Transverse colon (tissue), 4 donors: ENCODE results near the gene MTCH1. TPM values are rescaled to one million over a fixed set of nuclear protein-coding genes. Genes with fewer than 3 reads are reported as not detected.

Source experiments
- DNase-seq: peaks from one replicate; pipeline ENCODE4 v3.0.0-alpha.2; 2019
- H3K27ac ChIP-seq, 4 donors: fragments of 200-600 bp; sonication (generic); 2 replicates each; pipeline ENCODE4 v1.5.1; 2016 to 2018; ENCODE audit warnings: inconsistent platforms in 4 of 4
- H3K27me3 ChIP-seq: fragments of 200-600 bp; sonication (generic); 2 replicates; pipeline ENCODE4 v1.5.1; 2017; ENCODE audit warnings: inconsistent platforms
- H3K36me3 ChIP-seq, 4 donors: fragments of 200-600 bp; sonication (generic); 2 replicates each; pipeline ENCODE4 v1.5.1; 2017 to 2019; ENCODE audit warnings: inconsistent platforms in 4 of 4
- H3K4me1 ChIP-seq, 4 donors: fragments of 200-600 bp; sonication (generic); 2 replicates each; pipeline ENCODE4 v1.5.1; 2017 to 2020; ENCODE audit warnings: inconsistent platforms in 4 of 4
- H3K4me3 ChIP-seq, 4 donors: fragments of 200-600 bp; sonication (generic); 1 replicate in 1 of 4; 2 replicates in 3 of 4; pipeline versions ENCODE4 v1.5.1 to v1.6.1; 2017 to 2019; ENCODE audit warnings: inconsistent platforms in 4 of 4
- H3K9me3 ChIP-seq, 2 donors: fragments of 200-600 bp; sonication (generic); 2 replicates each; pipeline ENCODE4 v1.5.1; 2017 to 2019; ENCODE audit warnings: inconsistent platforms in 2 of 2
- CTCF ChIP-seq, 5 experiments: fragments of 200-600 bp in 3 of 5; fragments of 450-650 bp in 2 of 5; sonication (generic) in 3 of 5; IDR thresholded peaks; 1 replicate in 2 of 5; 2 replicates in 3 of 5; pipeline ENCODE4 v1.5.1; 2016 to 2017; ENCODE audit warnings: antibody characterized with exemption in 5 of 5, inconsistent platforms in 3 of 5, mild to moderate bottlenecking in 2 of 5, moderate library complexity in 1 of 5
- EP300 ChIP-seq: sonication (generic); formaldehyde crosslinking; IDR thresholded peaks from one replicate; pipeline ENCODE4 v1.6.1; 2017; ENCODE audit warnings: antibody characterized with exemption, low read depth
- POLR2A ChIP-seq: fragments of 450-650 bp; IDR thresholded peaks from one replicate; pipeline ENCODE4 v1.6.1; 2016; ENCODE audit warnings: antibody characterized with exemption, mild to moderate bottlenecking, moderate library complexity
- POLR2AphosphoS5 ChIP-seq, 3 donors: sonication (generic); formaldehyde crosslinking; IDR thresholded peaks; one replicate each; pipeline ENCODE4 v1.6.1; 2016; ENCODE audit warnings: antibody characterized with exemption in 3 of 3
- WGBS, 2 donors: methylation state at CpG; one replicate each; pipeline ENCODE4 v1.1.5; 2018; ENCODE audit warnings: low coverage in 1 of 2; 5-methylcytosine and 5-hydroxymethylcytosine counted together
- in situ Hi-C, 4 donors: fragments of 200-750 bp; cut with MboI; loops; one replicate each; pipeline versions ENCODE4 v1.15.0 to v1.15.1; 2017; ENCODE audit warnings: low sequenced_read_pairs in 3 of 4, low pct_ligation_motif_present in 1 of 4, low pct_unique_long_range_greater_than_20kb in 1 of 4
- intact Hi-C: fragments of 100-400 bp; cut with DNase I; formaldehyde crosslinking; loops from one replicate; pipeline ENCODE4 v1.15.1; 2023; ENCODE audit warnings: low total_unique reads
- total RNA-seq, 4 donors: library from RNA; depleted of rRNA; stranded (reverse); fragments of >200 nt; gene quantifications; one replicate each; pipeline ENCODE4 v1.1.0, GENCODE V29; 2016

The MTCH1 gene
- total RNA-seq, 4 donors from 2014 or later: 123 to 190 (median 152) TPM

GRCh38 chr6:37025621-37026466 is 39.8 kb upstream of the MTCH1 start:
- TF ChIP-seq POLR2A (no peak), CTCF (IDR thresholded peaks at IDR 0.05) (no peak), EP300 (no peak), POLR2AphosphoS5 (IDR thresholded peaks at IDR 0.05) (no peak)
- WGBS, 2 donors: 80 to 92% methylated on average over 2 to 24 of the region's 24 CpGs
- no peak for DNase-seq

GRCh38 chr6:37024656-37025337 is 38.8 kb upstream of the MTCH1 start:
- no peak for TF ChIP-seq POLR2A
- no peak for TF ChIP-seq EP300
- no peak for TF ChIP-seq POLR2AphosphoS5 (IDR thresholded peaks at IDR 0.05)
- no peak for TF ChIP-seq CTCF (IDR thresholded peaks at IDR 0.05)
- H3K4me1 ChIP-seq: peaks cover 0 to 3% (median 0%) of the 10 kb centered on the region in 4 donors
- no peaks in the 10 kb centered on the region for H3K36me3 ChIP-seq
- no peak for DNase-seq
- in situ Hi-C loops (loop anchor here (10.0 to 25.0 kb wide), 4 partner anchors 137 to 262 kb away; partner anchors contain the start of gene C6orf89 (in 3 of the 4)), intact Hi-C loops (no loop called here)
- H3K27me3 ChIP-seq: no peaks in the 10 kb centered on the region
- no peak overlapping the region for H3K4me3 ChIP-seq
- no peak overlapping the region for H3K27ac ChIP-seq
- H3K9me3 ChIP-seq: no peaks in the 10 kb centered on the region
- 71 to 72% methylated on average over 4 to 15 of the region's 15 CpGs for WGBS, 2 donors

More at GRCh38 chr6:37025621-37026466, 39.8 kb upstream of the MTCH1 start:
- H3K4me1 ChIP-seq: peaks cover 0 to 3% (median 0%) of the 10 kb centered on the region in 4 donors
- H3K9me3 ChIP-seq: peaks cover 0 to 3% of the 10 kb centered on the region in 2 donors
- no peaks in the 10 kb centered on the region for H3K36me3 ChIP-seq
- H3K4me3 ChIP-seq: no peak overlapping the region
- intact Hi-C loops (no loop called here), in situ Hi-C loops (loop anchor here in 2 of 4 donors (10.0 kb wide), 1 partner anchor 179 kb away; no protein-coding TSS in a partner anchor)
- no peak overlapping the region for H3K27ac ChIP-seq
- no peaks in the 10 kb centered on the region for H3K27me3 ChIP-seq

GRCh38 chr6:37022135-37022863 is 36.3 kb upstream of the MTCH1 start:
- DNase-seq: no peak
- in situ Hi-C loops: loop anchor here (10.0 to 25.0 kb wide), 4 partner anchors 135 to 260 kb away; partner anchors contain the start of gene C6orf89 (in 3 of the 4)
- no peak for TF ChIP-seq CTCF (IDR thresholded peaks at IDR 0.05)
- TF ChIP-seq POLR2A: no peak
- no peak for TF ChIP-seq EP300
- no peak for TF ChIP-seq POLR2AphosphoS5 (IDR thresholded peaks at IDR 0.05)
- Histone ChIP-seq H3K27ac (no peak overlapping the region), H3K4me1 (peaks cover 0 to 19% (median 8%) of the 10 kb centered on the region in 4 donors), H3K9me3 (no peaks in the 10 kb centered on the region), H3K4me3 (no peak overlapping the region), H3K27me3 (no peaks in the 10 kb centered on the region), H3K36me3 (no peaks in the 10 kb centered on the region)
- intact Hi-C loops: no loop called here
- whole genome bisulfite sequencing, 2 donors: 87 to 94% methylated on average over 3 to 17 of the region's 17 CpGs
